ENCODE results near the gene GPR137C.

- TF ChIP-seq CTCF (IDR thresholded peaks at IDR 0.05; ENCODE audit: borderline replicate concordance, extremely low read depth, low read length, poor library complexity, severe bottlenecking), result no peak
- no peak for TF ChIP-seq EZH2 (IDR thresholded peaks at IDR 0.05; ENCODE audit: borderline replicate concordance, low read depth, low read length, severe bottlenecking)
These were observed 16.4 kb upstream of the GPR137C start for GRCh38 chr14:52536269-52536668.
